H7 (cell line): ENCODE results near the gene PADI6. TPM values are rescaled to one million over a fixed set of nuclear protein-coding genes. Genes with fewer than 3 reads are reported as not detected.

Source experiments
- DNase-seq: peaks from one replicate; pipeline ENCODE4 v3.0.0; 2012
- H3K27me3 ChIP-seq: 2 replicates; pipeline ENCODE4 v1.6.0; 2011; ENCODE audit warnings: mild to moderate bottlenecking, low read length; ENCODE audit not compliant: control insufficient read depth, insufficient read depth
- H3K36me3 ChIP-seq: replicated peaks from 2 replicates; pipeline ENCODE4 v1.5.1; 2011; ENCODE audit warnings: low read length; ENCODE audit not compliant: control insufficient read depth, insufficient read depth
- H3K4me3 ChIP-seq: 2 replicates; pipeline ENCODE4 v1.5.1; 2011; ENCODE audit warnings: low read depth, mild to moderate bottlenecking, control low read depth, low read length, moderate library complexity; ENCODE audit not compliant: insufficient read depth
- total RNA-seq: library from RNA; depleted of rRNA; stranded (reverse); fragments of >200 nt; shearing (Covaris generic); gene quantifications from 2 replicates; pipeline ENCODE4 v1.2.3, GENCODE V29; 2014

The PADI6 gene
- total RNA-seq, 1 experiment from 2014 or later: not detected

- peaks cover 72% of the 10 kb centered on the region for H3K36me3 ChIP-seq
- no peak overlapping the region for H3K4me3 ChIP-seq
- peak; percentile 56 for DNase-seq
- no peaks in the 10 kb centered on the region for H3K27me3 ChIP-seq
These were observed 56.0 kb downstream of the PADI6 start for GRCh38 chr1:17427696-17428660.

- no peaks in the 10 kb centered on the region for H3K27me3 ChIP-seq
- no peak overlapping the region for H3K4me3 ChIP-seq
- H3K36me3 ChIP-seq: peaks cover 66% of the 10 kb centered on the region
- DNase-seq: no peak
These were observed 57.2 kb downstream of the PADI6 start for GRCh38 chr1:17429183-17429582.

- Histone ChIP-seq H3K36me3 (peaks cover 52% of the 10 kb centered on the region), H3K4me3 (no peak overlapping the region), H3K27me3 (no peaks in the 10 kb centered on the region)
- DNase-seq: no peak
These were observed 60.4 kb downstream of the PADI6 start for GRCh38 chr1:17432412-17432811.

- Histone ChIP-seq H3K4me3 (no peak overlapping the region), H3K36me3 (peaks cover 44% of the 10 kb centered on the region), H3K27me3 (no peaks in the 10 kb centered on the region)
- DNase-seq: peak; percentile 48
These were observed 61.3 kb downstream of the PADI6 start for GRCh38 chr1:17433261-17433660.

GRCh38 chr1:17434016-17434415 lies 62.0 kb downstream of the PADI6 start:
- Histone ChIP-seq H3K27me3 (no peaks in the 10 kb centered on the region), H3K4me3 (no peak overlapping the region), H3K36me3 (peaks cover 36% of the 10 kb centered on the region)
- peak; percentile 84 for DNase-seq

- Histone ChIP-seq H3K27me3 (no peaks in the 10 kb centered on the region), H3K4me3 (no peak overlapping the region), H3K36me3 (peaks cover 34% of the 10 kb centered on the region)
- no peak for DNase-seq
These were observed 62.6 kb downstream of the PADI6 start for GRCh38 chr1:17434601-17435000.

GRCh38 chr1:17436380-17437174 lies 64.6 kb downstream of the PADI6 start:
- DNase-seq: no peak
- H3K4me3 ChIP-seq: peak overlapping the region; percentile 94

GRCh38 chr1:17437260-17437579 lies 65.2 kb downstream of the PADI6 start:
- peaks cover 27% of the 10 kb centered on the region for H3K36me3 ChIP-seq
- no peak for DNase-seq
- H3K27me3 ChIP-seq: no peaks in the 10 kb centered on the region; the same call in 1 of the 2 replicates
- H3K4me3 ChIP-seq: peak overlapping the region; percentile 94

More at GRCh38 chr1:17436380-17437174, 64.6 kb downstream of the PADI6 start:
- Histone ChIP-seq H3K27me3 (no peaks in the 10 kb centered on the region; the same call in 1 of the 2 replicates), H3K36me3 (peaks cover 30% of the 10 kb centered on the region)

- DNase-seq: peak; percentile 98
- no peaks in the 10 kb centered on the region; the same call in 1 of the 2 replicates for H3K27me3 ChIP-seq
- peak overlapping the region; percentile 94 for H3K4me3 ChIP-seq
- H3K36me3 ChIP-seq: peaks cover 23% of the 10 kb centered on the region
These were observed 65.8 kb downstream of the PADI6 start for GRCh38 chr1:17437580-17438317.

- H3K36me3 ChIP-seq: peaks cover 17% of the 10 kb centered on the region
- DNase-seq: peak; percentile 88
- H3K4me3 ChIP-seq: peak overlapping the region; percentile 94
These were observed 66.6 kb downstream of the PADI6 start for GRCh38 chr1:17438318-17439249.

GRCh38 chr1:17439250-17440073 lies 67.5 kb downstream of the PADI6 start, which contains the start of gene RCC2:
Gene RCC2, minus strand, starts transcription at chr1:17439677. Its CDS starts 1,163 bp downstream, at chr1:17438514.
- peaks cover 15% of the 10 kb centered on the region for H3K36me3 ChIP-seq
- no peaks in the 10 kb centered on the region; the same call in 1 of the 2 replicates for H3K27me3 ChIP-seq
- H3K4me3 ChIP-seq: peak within 1 kb of the TSS; percentile 94
- DNase-seq: peak; percentile 97

More at GRCh38 chr1:17438318-17439249, 66.6 kb downstream of the PADI6 start:
- H3K27me3 ChIP-seq: no peaks in the 10 kb centered on the region; the same call in 1 of the 2 replicates

- peak; percentile 68 for DNase-seq
These were observed 68.3 kb downstream of the PADI6 start for GRCh38 chr1:17440074-17440826.

More at GRCh38 chr1:17440074-17440826, 68.3 kb downstream of the PADI6 start:
- H3K36me3 ChIP-seq: peaks cover 15% of the 10 kb centered on the region
- peak overlapping the region; percentile 94 for H3K4me3 ChIP-seq
- no peaks in the 10 kb centered on the region; the same call in 1 of the 2 replicates for H3K27me3 ChIP-seq
